Measurements from ENCODE around the gene ZDHHC24.

ZDHHC24 gene

DNA sequence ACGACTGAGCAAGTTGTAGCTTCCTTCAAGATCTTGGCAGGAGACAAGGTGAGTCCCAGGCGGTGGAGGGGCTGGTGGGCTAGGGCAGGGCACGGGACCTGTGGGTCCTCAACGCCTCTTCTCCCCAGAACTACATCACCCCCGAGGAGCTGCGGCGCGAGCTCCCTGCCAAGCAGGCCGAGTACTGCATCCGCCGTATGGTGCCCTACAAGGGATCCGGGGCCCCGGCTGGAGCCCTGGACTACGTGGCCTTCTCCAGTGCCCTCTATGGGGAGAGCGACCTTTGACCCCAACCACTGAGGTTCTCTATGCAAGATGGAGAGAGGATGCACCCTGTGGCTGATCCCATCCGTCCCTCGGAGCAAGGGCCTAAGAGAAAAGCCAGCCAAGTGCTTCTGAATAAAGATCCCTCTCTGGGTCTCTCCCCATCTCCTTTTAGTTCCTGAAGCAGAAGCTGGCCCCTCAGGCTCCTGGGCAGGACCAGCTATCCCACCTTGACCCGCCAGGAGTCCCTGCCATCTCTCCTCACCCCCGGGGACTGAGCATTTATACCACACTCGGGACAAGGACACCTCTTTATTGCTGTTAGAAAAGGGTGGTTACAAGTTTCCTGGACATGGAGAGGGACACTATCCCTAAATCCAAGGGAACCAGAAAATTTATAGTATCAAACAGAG, 17.2 kb upstream of the ZDHHC24 start:
- H3K27me3 Mint-ChIP-seq (ENCODE audit: low read depth, poor library complexity) = peaks cover 3% of the 10 kb centered on the region
- H3K36me3 Mint-ChIP-seq (ENCODE audit: low read depth) = peaks cover 22% of the 10 kb centered on the region
- no peak overlapping the region for H3K4me3 Mint-ChIP-seq
- TF ChIP-seq, protein P1, sequence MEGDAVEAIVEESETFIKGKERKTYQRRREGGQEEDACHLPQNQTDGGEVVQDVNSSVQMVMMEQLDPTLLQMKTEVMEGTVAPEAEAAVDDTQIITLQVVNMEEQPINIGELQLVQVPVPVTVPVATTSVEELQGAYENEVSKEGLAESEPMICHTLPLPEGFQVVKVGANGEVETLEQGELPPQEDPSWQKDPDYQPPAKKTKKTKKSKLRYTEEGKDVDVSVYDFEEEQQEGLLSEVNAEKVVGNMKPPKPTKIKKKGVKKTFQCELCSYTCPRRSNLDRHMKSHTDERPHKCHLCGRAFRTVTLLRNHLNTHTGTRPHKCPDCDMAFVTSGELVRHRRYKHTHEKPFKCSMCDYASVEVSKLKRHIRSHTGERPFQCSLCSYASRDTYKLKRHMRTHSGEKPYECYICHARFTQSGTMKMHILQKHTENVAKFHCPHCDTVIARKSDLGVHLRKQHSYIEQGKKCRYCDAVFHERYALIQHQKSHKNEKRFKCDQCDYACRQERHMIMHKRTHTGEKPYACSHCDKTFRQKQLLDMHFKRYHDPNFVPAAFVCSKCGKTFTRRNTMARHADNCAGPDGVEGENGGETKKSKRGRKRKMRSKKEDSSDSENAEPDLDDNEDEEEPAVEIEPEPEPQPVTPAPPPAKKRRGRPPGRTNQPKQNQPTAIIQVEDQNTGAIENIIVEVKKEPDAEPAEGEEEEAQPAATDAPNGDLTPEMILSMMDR (IDR thresholded peaks at IDR 0.05) = no peak
- no peak overlapping the region for H3K27ac Mint-ChIP-seq
- no peaks in the 10 kb centered on the region for H3K9me3 Mint-ChIP-seq
- DNase-seq = no peak
- peaks cover 8% of the 10 kb centered on the region for H3K4me1 Mint-ChIP-seq

DNA sequence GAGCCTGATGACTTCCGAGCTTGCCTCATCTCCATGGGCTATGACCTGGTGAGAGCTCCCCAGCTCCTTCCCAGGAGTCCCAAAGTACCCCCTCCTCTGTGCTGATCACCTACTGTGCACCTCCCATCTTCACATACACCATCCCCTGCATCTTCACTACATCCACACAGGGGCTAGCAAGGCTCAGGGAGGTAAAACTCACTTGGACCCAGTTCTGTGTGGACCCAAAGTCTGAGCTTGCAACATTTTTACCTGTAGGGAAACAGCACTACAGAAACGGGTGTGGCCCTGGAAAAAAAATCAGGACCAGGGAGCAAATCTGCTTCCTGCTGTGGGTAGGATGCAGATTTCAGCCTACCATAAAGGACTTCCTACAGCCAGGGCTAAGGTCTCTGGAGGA, 16.4 kb upstream of the ZDHHC24 start:
- H3K27me3 Mint-ChIP-seq (ENCODE audit: low read depth, poor library complexity) = peaks cover under 1% of the 10 kb centered on the region
- TF ChIP-seq, protein P1 (IDR thresholded peaks at IDR 0.05) = no peak
- H3K4me1 Mint-ChIP-seq = peaks cover 8% of the 10 kb centered on the region
- no peak overlapping the region for H3K4me3 Mint-ChIP-seq
- H3K36me3 Mint-ChIP-seq (ENCODE audit: low read depth) = peaks cover 25% of the 10 kb centered on the region
- H3K27ac Mint-ChIP-seq = no peak overlapping the region
- no peak for DNase-seq
- no peaks in the 10 kb centered on the region for H3K9me3 Mint-ChIP-seq

GRCh38 chr11:66561975-66562248, 16.1 kb upstream of the ZDHHC24 start:
- Mint-ChIP-seq H3K4me1 (peaks cover 8% of the 10 kb centered on the region), H3K27ac (no peak overlapping the region), H3K9me3 (no peaks in the 10 kb centered on the region), H3K36me3 (ENCODE audit: low read depth) (peaks cover 28% of the 10 kb centered on the region), H3K27me3 (ENCODE audit: low read depth, poor library complexity) (no peaks in the 10 kb centered on the region), H3K4me3 (no peak overlapping the region)
- TF ChIP-seq, protein P1 (IDR thresholded peaks at IDR 0.05) = no peak
- no peak for DNase-seq

DNA sequence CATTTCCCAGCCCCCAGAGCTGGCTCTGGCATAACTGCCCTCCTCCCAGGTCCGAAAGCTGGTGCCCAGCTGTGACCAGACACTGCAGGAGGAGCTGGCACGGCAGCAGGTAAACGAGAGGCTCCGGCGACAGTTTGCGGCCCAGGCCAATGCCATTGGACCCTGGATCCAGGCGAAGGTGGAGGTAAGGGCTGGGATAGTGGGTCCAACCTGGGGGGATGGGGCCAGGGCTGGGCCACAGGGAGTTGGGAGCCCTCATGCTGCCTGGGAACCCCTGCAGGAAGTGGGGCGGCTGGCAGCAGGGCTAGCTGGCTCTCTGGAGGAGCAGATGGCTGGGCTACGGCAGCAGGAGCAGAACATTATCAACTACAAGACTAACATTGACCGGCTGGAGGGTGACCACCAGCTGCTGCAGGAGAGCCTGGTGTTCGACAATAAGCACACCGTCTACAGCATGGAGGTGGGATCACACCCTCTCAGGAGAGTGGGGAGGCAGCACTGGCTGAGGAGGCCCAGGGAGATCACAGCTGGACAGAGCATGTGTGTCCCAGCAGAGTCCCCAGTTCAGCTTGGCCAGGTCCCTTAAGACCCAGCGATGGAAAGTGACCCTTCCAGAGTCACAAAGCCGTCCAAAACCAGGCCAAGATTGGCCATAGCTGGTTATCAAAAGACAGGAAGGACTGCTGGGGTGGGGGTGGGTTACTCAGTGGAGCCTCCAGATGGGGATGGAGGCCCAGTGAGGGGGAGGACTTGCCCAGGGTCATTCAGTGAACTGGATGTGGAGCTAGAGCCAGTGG, 15.5 kb upstream of the ZDHHC24 start:
- TF ChIP-seq, protein P1 (IDR thresholded peaks at IDR 0.05) = no peak
- Mint-ChIP-seq H3K27me3 (ENCODE audit: low read depth, poor library complexity) (no peaks in the 10 kb centered on the region), H3K27ac (no peak overlapping the region), H3K4me3 (no peak overlapping the region), H3K4me1 (peaks cover 8% of the 10 kb centered on the region), H3K9me3 (no peaks in the 10 kb centered on the region), H3K36me3 (ENCODE audit: low read depth) (peaks cover 29% of the 10 kb centered on the region)
- DNase-seq = no peak

- Mint-ChIP-seq H3K27me3 (ENCODE audit: low read depth, poor library complexity) (no peaks in the 10 kb centered on the region), H3K27ac (no peak overlapping the region), H3K36me3 (ENCODE audit: low read depth) (peaks cover 42% of the 10 kb centered on the region), H3K9me3 (no peaks in the 10 kb centered on the region), H3K4me3 (no peak overlapping the region), H3K4me1 (peaks cover 8% of the 10 kb centered on the region)
- TF ChIP-seq, protein P1 (IDR thresholded peaks at IDR 0.05) = no peak
- no peak for DNase-seq
Measured at GRCh38 chr11:66559866-66560676, 14.2 kb upstream of the ZDHHC24 start.

All from nephron progenitor cell (in vitro differentiated cells).